Measurements from ENCODE around the gene PHACTR4. TPM values are rescaled to one million over a fixed set of nuclear protein-coding genes. Genes with fewer than 3 reads are reported as not detected.

PHACTR4 gene
- total RNA-seq, 1 experiment from 2014 or later: 35.5 TPM

DNA sequence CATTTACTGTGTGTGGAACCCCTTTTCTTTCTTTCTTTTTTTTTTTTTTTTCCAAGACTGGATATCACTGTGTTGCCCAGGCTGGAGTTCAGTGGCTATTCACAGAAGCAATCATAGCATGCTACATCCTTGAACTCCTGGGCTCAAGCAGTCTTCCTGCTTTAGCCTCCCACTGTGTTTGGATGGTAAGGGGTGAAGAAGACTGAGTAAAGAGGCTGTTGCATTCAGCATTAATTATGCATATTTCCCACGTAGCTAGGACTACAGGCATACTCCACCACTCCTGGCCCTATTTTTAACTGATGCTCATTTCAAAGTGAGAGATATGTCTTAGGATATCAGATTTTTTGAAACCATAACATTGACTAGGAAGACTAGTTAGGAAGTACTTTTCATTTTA lies 39.5 kb downstream of the PHACTR4 start:
- Histone ChIP-seq H3K4me3 (ENCODE audit: low read depth, low read length) (no peak overlapping the region), H3K36me3 (ENCODE audit: control insufficient read depth, insufficient read depth, low read length) (no peaks in the 10 kb centered on the region), H3K9me3 (no peaks in the 10 kb centered on the region), H3K27me3 (replicated peaks; ENCODE audit: control insufficient read depth, insufficient read depth, low read length) (no peaks in the 10 kb centered on the region), H3K4me1 (no peaks in the 10 kb centered on the region)
- H3K27ac Mint-ChIP-seq (ENCODE audit: unreplicated experiment): no peak overlapping the region
- no peaks in the 10 kb centered on the region for H3K9me3 Mint-ChIP-seq (ENCODE audit: unreplicated experiment)
- intact Hi-C loops (cut with micrococcal nuclease; ENCODE audit: unreplicated experiment): no loop called here
- no peak for TF ChIP-seq CTCF (IDR thresholded peaks at IDR 0.05; ENCODE audit: insufficient read depth in 1 of 2, low read depth in 1 of 2, low read length in 1 of 2, severe bottlenecking in 1 of 2, unreplicated experiment in 1 of 2)
- H3K4me3 Mint-ChIP-seq (ENCODE audit: unreplicated experiment): no peak overlapping the region
- ChIA-PET CTCF (no interaction called here), POLR2A (no interaction called here)
- H3K4me1 Mint-ChIP-seq (ENCODE audit: low read depth, unreplicated experiment): no peaks in the 10 kb centered on the region
- H3K36me3 Mint-ChIP-seq (ENCODE audit: insufficient read depth, unreplicated experiment): no peaks in the 10 kb centered on the region
- no TSS peak for BruUV-seq (replicated peaks)
- H3K27me3 Mint-ChIP-seq (ENCODE audit: insufficient read depth, unreplicated experiment): no peaks in the 10 kb centered on the region
- DNase-seq: no peak

DNA sequence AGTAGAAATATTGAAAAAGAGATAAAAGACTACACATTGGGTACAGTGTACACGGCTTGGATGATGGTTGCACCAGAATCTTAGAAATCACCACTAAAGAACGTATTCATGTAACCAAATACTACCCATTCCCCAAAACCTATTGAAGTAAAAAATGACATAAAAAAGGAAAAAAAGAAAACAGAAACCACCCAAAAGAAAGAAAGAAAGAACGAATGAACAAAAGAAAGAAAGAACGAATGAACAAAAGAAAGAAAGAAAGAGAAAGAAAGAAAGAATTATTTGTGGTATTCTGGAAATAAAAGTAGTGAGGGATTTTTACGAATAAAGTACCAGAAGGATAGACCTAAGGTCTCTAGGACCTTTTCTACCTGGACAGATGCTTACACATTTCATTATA lies 42.1 kb downstream of the PHACTR4 start:
- TF ChIP-seq CTCF (IDR thresholded peaks at IDR 0.05; ENCODE audit: insufficient read depth in 1 of 2, low read depth in 1 of 2, low read length in 1 of 2, severe bottlenecking in 1 of 2, unreplicated experiment in 1 of 2): no peak
- no TSS peak for BruUV-seq (replicated peaks)
- intact Hi-C loops (cut with micrococcal nuclease; ENCODE audit: unreplicated experiment): no loop called here

DNA sequence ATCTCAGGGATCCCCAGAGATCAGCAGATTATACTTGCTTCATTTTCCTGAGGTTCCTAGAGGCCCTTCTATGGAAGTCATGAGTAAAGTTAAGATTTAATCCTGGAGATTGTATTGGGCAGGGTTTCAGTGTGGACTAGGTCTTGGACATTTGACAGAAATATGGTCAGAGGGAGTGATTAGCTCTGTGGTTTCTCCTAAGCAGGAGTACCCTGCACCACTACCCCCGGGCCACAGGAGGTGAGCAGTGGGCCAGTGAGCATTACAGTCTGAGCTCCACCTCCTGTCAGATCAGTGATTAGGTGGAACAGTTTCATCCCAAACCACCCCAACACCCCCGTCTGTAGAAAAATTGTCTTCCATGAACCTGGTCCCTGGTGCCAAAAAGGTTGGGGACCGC lies 43.2 kb downstream of the PHACTR4 start:
- no TSS peak for BruUV-seq (replicated peaks)
- Histone ChIP-seq H3K36me3 (ENCODE audit: control insufficient read depth, insufficient read depth, low read length) (no peaks in the 10 kb centered on the region), H3K4me1 (no peaks in the 10 kb centered on the region), H3K4me3 (ENCODE audit: low read depth, low read length) (no peak overlapping the region), H3K9me3 (no peaks in the 10 kb centered on the region), H3K27me3 (replicated peaks; ENCODE audit: control insufficient read depth, insufficient read depth, low read length) (no peaks in the 10 kb centered on the region)
- H3K27ac Mint-ChIP-seq (ENCODE audit: unreplicated experiment): no peak overlapping the region
- no peaks in the 10 kb centered on the region for H3K9me3 Mint-ChIP-seq (ENCODE audit: unreplicated experiment)
- CTCF ChIA-PET: no interaction called here
- POLR2A ChIA-PET: no interaction called here
- H3K4me1 Mint-ChIP-seq (ENCODE audit: low read depth, unreplicated experiment): no peaks in the 10 kb centered on the region
- intact Hi-C loops (cut with micrococcal nuclease; ENCODE audit: unreplicated experiment): no loop called here
- no peak for DNase-seq
- TF ChIP-seq CTCF (IDR thresholded peaks at IDR 0.05; ENCODE audit: insufficient read depth in 1 of 2, low read depth in 1 of 2, low read length in 1 of 2, severe bottlenecking in 1 of 2, unreplicated experiment in 1 of 2): no peak
- peaks cover 6% of the 10 kb centered on the region for H3K36me3 Mint-ChIP-seq (ENCODE audit: insufficient read depth, unreplicated experiment)
- no peaks in the 10 kb centered on the region for H3K27me3 Mint-ChIP-seq (ENCODE audit: insufficient read depth, unreplicated experiment)
- H3K4me3 Mint-ChIP-seq (ENCODE audit: unreplicated experiment): no peak overlapping the region

More for the DNA sequence above, 42.1 kb downstream of the PHACTR4 start:
- Histone ChIP-seq H3K36me3 (ENCODE audit: control insufficient read depth, insufficient read depth, low read length) (no peaks in the 10 kb centered on the region), H3K4me1 (no peaks in the 10 kb centered on the region), H3K9me3 (no peaks in the 10 kb centered on the region), H3K4me3 (ENCODE audit: low read depth, low read length) (no peak overlapping the region), H3K27me3 (replicated peaks; ENCODE audit: control insufficient read depth, insufficient read depth, low read length) (no peaks in the 10 kb centered on the region)
- no peaks in the 10 kb centered on the region for H3K27me3 Mint-ChIP-seq (ENCODE audit: insufficient read depth, unreplicated experiment)
- H3K4me1 Mint-ChIP-seq (ENCODE audit: low read depth, unreplicated experiment): no peaks in the 10 kb centered on the region
- H3K9me3 Mint-ChIP-seq (ENCODE audit: unreplicated experiment): no peaks in the 10 kb centered on the region
- no peak overlapping the region for H3K27ac Mint-ChIP-seq (ENCODE audit: unreplicated experiment)
- ChIA-PET CTCF (no interaction called here), POLR2A (no interaction called here)
- H3K36me3 Mint-ChIP-seq (ENCODE audit: insufficient read depth, unreplicated experiment): peaks cover 6% of the 10 kb centered on the region
- no peak for DNase-seq
- no peak overlapping the region for H3K4me3 Mint-ChIP-seq (ENCODE audit: unreplicated experiment)

All from Caco-2 (cell line).